Kasumi-1 (cell line): ENCODE data around the gene GALNT1.
A peak's percentile ranks its signal among the peaks of the same experiment; 100 is the strongest.

Source experiments
- DNase-seq, 2 experiments: peaks; one replicate each; lab custom pipeline; 2025; lab: John Stamatoyannopoulos, UW

The GALNT1 gene

GRCh38 chr18:35680139-35680551 lies 98.6 kb downstream of the GALNT1 start:
- DNase-seq: no peak

DNA sequence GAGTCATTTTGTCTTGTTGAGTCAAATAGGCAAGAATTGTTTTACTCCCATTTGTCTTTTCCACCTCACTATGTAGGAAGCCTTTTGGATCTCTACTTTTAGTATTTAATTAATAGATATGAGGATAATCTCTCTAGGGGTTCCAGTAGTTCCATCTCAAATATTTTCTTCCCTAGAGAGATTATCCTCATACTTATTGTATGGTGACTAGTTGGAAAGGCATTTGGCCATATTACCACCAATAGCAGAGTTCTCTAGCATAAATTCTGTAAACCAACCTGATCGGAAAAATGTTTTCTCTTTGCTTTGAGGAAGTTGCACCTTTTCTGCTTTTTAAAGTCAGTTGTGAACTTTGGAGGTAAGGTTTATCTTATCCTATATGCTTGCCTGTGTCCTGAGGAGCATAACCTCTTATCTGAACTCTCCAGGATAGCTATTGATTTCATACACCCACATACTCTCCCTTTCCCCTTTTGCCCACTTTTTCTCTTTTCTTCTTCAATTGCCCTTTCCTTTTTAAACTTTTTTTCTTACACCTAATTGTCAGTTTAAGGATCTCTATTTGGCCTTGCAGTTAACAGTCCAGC lies 100.8 kb downstream of the GALNT1 start:
- DNase-seq: no peak

DNA sequence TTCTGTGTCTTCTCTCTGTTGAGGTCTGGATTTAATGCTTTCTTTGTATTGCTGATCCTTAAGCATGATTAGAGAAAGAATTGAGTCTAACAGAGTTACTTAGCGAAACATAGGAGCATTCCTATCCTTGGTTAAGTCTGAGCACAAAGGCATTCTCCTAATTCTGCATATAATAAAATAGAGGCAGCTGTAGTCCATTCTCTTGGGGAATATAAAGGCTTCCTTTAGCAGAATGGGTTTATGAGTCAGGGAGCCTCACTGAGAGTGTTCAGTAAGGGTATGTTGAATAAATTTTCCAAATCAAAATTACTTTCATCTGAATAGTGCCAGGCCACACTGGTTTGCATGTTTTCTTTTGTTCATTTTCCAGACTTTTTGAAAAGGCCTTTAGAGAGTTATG lies 101.5 kb downstream of the GALNT1 start:
- DNase-seq: no peak

GRCh38 chr18:35688757-35689156 lies 107.2 kb downstream of the GALNT1 start:
- DNase-seq: no peak

- DNase-seq: no peak
Measured at GRCh38 chr18:35689728-35690127, 108.2 kb downstream of the GALNT1 start.

DNA sequence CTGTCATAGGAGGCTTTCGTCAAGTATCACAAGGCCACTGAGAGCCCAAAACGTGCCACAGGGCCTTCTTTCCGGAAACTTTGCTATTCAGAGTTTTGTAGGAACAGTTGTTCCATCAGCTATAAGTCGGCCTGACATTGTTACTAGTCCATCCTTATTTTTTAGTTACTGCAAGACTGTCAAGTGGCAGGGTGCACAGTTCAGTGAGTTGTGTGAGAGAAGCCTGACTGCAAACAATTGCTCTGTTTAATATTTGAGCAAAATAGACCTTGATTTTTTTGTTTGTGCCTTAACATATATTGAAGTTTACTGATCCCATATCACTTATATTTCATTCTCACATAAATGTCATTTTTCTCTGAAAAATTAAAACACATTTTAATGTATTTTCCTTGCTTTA lies 110.1 kb downstream of the GALNT1 start:
- no peak for DNase-seq

- DNase-seq: no peak
Measured at GRCh38 chr18:35692866-35693265, 111.3 kb downstream of the GALNT1 start.

DNA sequence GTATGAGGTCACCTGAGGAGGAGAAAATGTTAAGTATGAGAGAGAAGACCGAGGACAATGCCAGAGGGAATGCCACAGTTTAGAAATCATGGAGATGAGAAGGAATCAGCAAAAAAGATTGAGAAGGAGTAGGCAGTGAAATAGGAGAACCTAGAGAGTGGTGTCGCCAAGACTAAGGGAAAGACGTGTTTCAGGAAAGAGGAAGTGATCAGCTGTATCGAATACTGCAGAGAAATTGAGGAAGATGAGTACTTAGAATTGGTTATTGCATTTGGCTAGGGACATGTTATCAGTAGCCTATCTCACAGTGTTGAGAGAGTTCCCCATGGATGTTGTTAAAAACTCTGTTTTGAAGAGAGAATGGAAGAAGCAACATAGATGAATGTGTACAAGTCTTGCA lies 112.3 kb downstream of the GALNT1 start:
- DNase-seq: peak; percentile 67 to 69

- no peak for DNase-seq
Measured at GRCh38 chr18:35694808-35695207, 113.3 kb downstream of the GALNT1 start.

- DNase-seq: no peak
Measured at GRCh38 chr18:35695384-35695783, 113.8 kb downstream of the GALNT1 start.

DNA sequence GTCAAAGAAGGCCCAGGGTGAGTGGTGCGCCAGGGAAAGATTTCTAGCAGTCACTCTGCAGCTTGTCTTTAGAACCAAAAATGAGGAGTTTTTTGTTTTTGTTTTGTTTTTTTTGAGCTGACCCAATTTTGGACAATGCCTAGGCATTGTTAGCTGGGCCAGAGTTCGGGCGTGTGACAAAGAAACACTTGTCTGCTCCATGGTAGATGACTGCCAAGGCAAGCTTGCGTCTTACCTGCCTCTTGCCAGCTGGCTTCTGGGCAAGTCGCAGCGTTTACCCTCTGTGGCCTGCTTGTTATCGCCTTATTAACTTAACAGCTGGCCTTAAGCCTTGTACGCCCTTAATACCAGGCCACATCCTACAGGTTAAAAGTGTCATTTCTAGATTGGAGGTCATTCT lies 114.3 kb downstream of the GALNT1 start:
- no peak for DNase-seq

- no peak for DNase-seq
Measured at GRCh38 chr18:35696307-35696706, 114.8 kb downstream of the GALNT1 start.

DNA sequence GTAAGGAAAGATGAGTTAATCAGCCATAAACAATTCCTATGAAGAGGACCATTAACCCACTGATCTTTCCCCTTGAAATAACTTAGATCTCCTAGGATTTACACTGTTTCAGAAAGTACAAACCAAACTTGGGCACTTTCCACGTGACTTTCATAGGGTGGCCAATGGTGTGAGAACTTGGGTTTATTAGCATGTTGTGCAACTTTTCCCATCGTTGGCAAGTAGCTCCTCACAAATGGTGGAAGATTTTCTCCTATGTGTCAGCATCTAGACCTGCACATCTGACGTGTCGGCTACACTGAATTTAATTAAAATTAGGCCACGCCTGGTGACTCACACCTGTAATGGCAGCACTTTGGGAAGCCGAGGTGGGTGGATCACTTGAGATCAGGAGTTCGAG lies 116.3 kb downstream of the GALNT1 start:
- DNase-seq: no peak

DNA sequence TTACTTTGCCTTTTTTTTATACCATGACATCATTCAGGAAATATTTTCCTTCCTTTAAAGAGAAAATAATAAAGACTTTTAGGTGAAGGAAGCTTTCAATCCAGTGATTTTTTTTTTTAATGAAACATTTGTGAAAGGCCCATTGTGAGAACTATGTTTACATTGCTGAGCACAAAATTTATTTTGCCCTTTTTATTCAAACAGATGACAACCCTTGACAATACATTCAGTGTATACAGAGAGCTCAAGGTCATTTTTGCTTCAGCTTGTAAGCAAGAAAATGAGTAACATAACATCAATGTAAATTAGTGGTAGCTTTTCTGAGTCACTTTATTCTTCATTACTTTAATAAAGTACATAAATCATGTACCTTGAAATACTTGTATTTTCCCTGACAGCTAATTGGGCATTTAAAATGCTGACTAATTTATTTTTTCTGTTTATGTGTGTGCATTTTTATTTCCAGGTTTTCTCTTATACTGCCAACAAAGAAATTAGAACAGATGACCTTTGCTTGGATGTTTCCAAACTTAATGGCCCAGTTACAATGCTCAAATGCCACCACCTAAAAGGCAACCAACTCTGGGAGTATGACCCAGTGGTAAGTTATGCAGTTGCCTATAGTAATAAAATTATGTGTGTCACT lies 121.6 kb downstream of the GALNT1 start:
- DNase-seq: no peak

DNA sequence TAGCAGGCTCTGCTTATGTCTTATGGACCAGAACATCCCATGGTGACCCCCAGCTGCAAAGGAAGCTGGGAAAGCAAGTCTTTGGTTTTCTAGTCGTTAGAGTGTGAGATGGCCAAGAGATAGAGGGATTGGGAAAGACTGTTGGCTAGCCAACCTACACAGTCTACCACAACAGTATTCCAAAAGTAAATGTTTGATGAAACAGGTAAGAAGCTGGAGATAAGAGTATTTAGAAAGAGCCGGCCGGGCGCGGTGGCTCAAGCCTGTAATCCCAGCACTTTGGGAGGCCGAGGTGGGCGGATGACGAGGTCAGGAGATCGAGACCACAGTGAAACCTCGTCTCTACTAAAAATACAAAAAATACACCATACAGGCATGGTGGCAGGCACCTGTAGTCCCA lies 124.4 kb downstream of the GALNT1 start:
- no peak for DNase-seq

- no peak for DNase-seq
Measured at GRCh38 chr18:35707247-35707646, 125.7 kb downstream of the GALNT1 start.

DNA sequence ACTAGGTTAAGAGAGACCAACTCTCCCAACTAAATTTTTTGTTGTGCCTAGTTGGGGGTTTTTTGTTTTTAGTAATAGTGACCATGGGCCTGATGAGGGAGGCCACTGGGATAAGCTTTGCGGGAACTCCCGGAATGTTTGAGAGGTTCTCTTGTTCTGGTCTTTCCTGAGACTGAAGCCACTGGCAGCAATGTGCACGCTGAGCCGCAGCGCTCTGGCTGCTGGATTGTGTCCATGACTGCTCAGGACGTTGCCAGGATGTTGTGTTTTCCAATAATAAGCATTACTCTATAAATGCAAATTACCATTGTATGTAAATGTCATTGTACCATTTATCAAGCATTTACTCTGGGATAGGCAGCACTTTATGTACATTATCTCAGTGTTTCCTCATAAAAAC lies 126.1 kb downstream of the GALNT1 start:
- DNase-seq: no peak

DNA sequence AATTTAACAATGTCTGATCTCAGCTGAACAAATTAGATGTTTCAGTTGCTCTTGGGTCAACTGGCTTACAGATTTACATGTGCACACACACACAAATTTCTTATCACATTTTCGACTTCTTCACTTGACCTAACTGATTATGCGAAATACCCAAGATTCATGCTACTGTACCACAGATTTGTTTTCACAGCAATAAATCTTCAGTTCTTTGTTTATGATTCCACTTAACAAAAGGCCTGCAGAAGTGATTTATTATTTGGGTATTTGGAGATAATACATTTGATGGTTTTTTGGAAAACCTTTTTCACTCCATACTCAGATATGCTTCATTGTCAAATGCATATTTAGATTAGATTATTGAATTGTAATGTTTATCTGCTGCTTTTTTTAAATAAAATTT lies 129.0 kb downstream of the GALNT1 start:
- DNase-seq: no peak

- DNase-seq: no peak
Measured at GRCh38 chr18:35711227-35711626, 129.7 kb downstream of the GALNT1 start.

GRCh38 chr18:35713545-35713944 lies 132.0 kb downstream of the GALNT1 start:
- DNase-seq: no peak

GRCh38 chr18:35714539-35714938 lies 133.0 kb downstream of the GALNT1 start:
- no peak for DNase-seq

DNA sequence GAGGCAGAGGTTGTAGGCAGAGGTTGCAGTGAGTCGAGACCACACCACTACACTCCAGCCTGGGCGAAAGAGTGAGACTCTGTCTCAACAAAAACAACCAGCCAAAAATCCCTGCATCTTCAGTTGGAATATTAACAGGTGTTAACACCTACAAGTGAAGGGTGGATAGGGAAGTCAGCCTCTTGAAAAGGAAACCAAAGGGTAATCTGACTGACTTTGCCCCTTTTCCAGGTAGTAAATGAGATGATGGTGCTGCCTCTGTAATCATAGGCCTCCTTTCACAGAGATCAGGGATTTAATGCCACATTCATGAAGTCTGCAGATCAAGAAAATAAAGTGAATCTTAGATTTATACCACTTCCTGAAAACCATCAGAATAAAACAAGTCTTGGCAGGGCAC lies 133.6 kb downstream of the GALNT1 start:
- no peak for DNase-seq

DNA sequence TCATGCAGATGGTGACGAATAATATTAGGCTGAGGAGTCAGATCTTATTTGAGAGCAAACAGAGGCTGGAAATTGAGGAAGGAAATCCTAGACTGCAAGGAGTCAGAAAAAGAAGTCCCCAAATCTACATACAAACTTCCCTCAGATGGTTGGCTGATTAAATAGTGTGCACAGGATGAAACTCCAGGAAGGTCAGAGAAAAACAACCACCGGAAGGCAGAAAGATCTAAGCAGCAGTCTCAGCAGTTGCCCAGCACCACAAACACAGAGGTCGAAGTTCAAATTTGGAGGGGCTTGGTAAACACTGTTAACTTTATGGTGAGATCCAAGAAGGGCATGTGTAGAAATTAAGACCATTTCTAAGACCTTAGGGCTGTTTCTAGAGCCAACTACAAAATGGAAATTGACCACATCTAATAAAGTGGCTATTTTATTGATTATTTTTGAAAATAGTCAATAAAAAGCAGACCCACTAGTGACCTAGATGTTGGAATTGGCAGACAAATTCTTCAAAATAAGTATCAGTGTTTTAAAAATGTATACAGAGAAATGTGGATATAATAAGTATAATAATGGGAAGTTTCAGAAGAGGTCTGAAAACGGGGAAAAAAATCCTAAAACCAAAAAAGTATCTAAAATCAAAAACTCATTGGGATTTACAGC lies 134.8 kb downstream of the GALNT1 start:
- peak; percentile 26 to 48 for DNase-seq

- peak in 1 of 2 experiments; percentile 12 for DNase-seq
Measured at GRCh38 chr18:35717182-35717581, 135.6 kb downstream of the GALNT1 start.
